Measurements from ENCODE around the gene ABHD13.

DNA sequence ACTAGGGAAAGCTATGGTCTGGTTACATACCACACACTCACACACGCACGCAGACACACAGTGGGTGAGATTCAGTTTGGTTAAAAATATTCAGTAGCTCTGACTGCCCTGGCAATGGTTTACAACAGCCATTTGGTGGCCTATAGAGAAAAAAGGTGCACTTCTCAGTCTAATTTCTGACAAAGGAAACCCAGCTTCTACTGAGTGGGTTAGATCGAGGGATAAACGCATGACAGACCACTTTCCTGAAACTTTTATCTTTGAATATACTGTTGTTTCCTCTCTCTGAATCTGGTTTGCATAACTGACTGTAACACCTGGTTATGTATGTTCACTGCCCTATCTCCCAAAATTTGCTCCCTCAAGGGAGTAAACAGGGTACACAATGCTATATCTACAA lies 5.3 kb upstream of the ABHD13 start:
- TF ChIP-seq YY1 (IDR thresholded peaks at IDR 0.05; ENCODE audit: low read depth) (no peak), CREB1 (IDR thresholded peaks at IDR 0.05; ENCODE audit: low read depth) (no peak), RAD21 (IDR thresholded peaks at IDR 0.05; ENCODE audit: low read depth) (no peak)
- TF ChIP-seq, protein P1, sequence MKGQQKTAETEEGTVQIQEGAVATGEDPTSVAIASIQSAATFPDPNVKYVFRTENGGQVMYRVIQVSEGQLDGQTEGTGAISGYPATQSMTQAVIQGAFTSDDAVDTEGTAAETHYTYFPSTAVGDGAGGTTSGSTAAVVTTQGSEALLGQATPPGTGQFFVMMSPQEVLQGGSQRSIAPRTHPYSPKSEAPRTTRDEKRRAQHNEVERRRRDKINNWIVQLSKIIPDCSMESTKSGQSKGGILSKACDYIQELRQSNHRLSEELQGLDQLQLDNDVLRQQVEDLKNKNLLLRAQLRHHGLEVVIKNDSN (IDR thresholded peaks at IDR 0.05): no peak
